Heart left ventricle (tissue), 13 donors: ENCODE measurements around the gene IFFO2.

Experiments
- CTCF ChIP-seq, 12 donors: fragments of 200-600 bp; sonication (generic) in 4 of 12; IDR thresholded peaks; one replicate each; pipeline versions ENCODE4 v1.5.0 to v1.8.0; 2018 to 2022; ENCODE audit warnings: antibody characterized with exemption in 12 of 12, mild to moderate bottlenecking in 5 of 12
- POLR2A ChIP-seq, 2 donors: fragments of 450-650 bp; IDR thresholded peaks; one replicate each; pipeline ENCODE4 v1.6.1; 2017; ENCODE audit warnings: antibody characterized with exemption in 2 of 2, mild to moderate bottlenecking in 2 of 2, moderate library complexity in 2 of 2
- donor health status: ischemic (EF 13 %, LVEDD 7.1; RV severe dilation, severe dysfunction).
- donor health status: DM: no; HTN: yes; CAD: no.
- donor health status: DM: no; HTN: no; CAD: no.
- donor health status: ischemic (EF 25% LVEDD 6.9; RV normal size, moderate dysfunction).
- donor health status: ischemic (EF 25% LVEDD 5.7; RV mildly dilated, moderate dysfunction).
- donor health status: ischemic (EF 35%, LVEDD 5.7; RV mildly dilated, moderate dysfunction).
- donor health status: nonischemic (EF 11% LVEDD 7.7; RV severe dilation, severe dysfunction).
- donor health status: DM: yes; HTN: yes; CAD: no.
- donor health status: PGD.
- donor health status: ischemic (EF 29% LVEDD 5.4; RV normal size, mild dysfunction).
- donor health status: nonischemic (EF 23%, LVEDD 6.1; RV moderate dilation, normal function).

DNA sequence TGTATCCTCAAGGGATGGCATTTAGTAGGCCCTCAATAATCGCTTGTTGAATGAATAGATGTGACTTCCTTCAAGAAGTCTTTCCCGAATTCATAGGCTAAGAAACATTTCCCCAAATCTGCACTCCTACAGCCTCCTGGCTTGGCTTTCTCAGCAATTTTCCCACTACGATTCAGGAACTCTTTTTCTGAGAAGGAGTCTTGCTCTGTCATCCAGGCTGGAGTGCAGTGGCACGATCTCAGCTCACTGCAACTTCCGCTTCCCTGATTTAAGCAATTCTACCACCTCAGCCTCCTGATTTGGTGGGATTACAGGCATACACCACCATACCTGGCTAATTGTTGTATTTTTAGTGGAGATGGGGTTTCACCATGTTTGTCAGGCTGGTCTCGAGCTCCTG, 37.9 kb upstream of the IFFO2 start:
- no peak for TF ChIP-seq CTCF (IDR thresholded peaks at IDR 0.05)
- no peak for TF ChIP-seq POLR2A (IDR thresholded peaks at IDR 0.05)
